Measurements from ENCODE around the gene SMARCD1. TPM values are rescaled to one million over a fixed set of nuclear protein-coding genes. Genes with fewer than 3 reads are reported as not detected.
A peak's percentile ranks its signal among the peaks of the same experiment; 100 is the strongest.

Gene SMARCD1
- total and polyA plus RNA-seq, 9 of the 15 experiments (the other 6 are each of a cell fraction or from before 2014, with no cell fraction given), result 0.86 to 91.7 (median 48.0) TPM

DNA sequence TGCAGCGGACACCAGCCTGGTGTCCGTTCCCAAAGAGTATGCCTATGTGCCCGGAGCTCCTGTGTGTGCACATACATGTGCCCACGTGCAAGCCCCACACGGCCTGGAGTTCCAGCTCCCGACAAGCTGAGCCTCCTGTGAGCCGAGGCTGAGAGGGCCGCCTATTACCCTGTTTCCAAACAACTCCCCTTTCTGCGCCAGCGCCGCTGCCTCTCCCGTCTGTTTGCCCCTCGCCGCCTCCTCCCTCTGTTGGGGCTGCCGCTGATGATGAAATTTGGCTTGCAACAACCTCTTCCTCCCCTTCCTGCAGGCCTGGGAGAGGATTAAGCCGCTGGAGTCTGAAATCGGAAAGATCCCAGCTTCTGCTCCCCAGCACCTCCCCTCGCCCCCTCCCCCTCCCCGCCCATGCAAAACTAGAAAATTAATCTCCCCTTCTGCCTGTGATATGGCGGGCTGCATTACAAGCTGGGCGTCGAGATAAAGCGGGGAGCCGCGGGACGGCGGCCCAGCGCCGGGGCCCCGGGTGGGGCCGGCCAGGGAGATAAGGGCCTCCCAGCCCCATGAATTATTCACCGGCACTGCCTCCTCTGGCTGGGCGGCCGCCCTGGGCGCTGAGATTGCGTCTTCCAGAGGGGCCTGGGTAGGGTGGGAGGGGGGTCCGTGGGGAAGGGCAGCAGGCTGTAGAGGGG lies 34.6 kb upstream of the SMARCD1 start (continued):
- TF ChIP-seq NR2C2 (CRISPR knock-in tag; IDR thresholded peaks at IDR 0.05) (no peak), NR2C2 (tag; IDR thresholded peaks at IDR 0.05) (peak; percentile 35; the same call in 1 of the 2 replicates), SMAD1 (IDR thresholded peaks at IDR 0.05; ENCODE audit: low read depth, low read length, partially characterized antibody) (peak; percentile 94), ZNF175 (CRISPR knock-in tag; IDR thresholded peaks at IDR 0.05; ENCODE audit: low read depth) (peak; percentile 97), FOXJ2 (tag; IDR thresholded peaks at IDR 0.05) (peak; percentile 54; the same call in 1 of the 2 replicates), RBFOX2 (IDR thresholded peaks at IDR 0.05; ENCODE audit: low read depth, low read length) (peak; percentile 78), CBX5 (IDR thresholded peaks at IDR 0.05; ENCODE audit: borderline replicate concordance, low read depth) (no peak), CBFA2T2 (conservative IDR thresholded peaks at IDR 0.05) (peak; percentile 99), KAT7 (CRISPR knock-in tag; IDR thresholded peaks at IDR 0.05; ENCODE audit: borderline replicate concordance) (0 out of 2 replicates have a peak, but pooled peaks have one; percentile 69), BCOR (IDR thresholded peaks at IDR 0.05) (peak; percentile 78), MAZ (CRISPR knock-in tag; conservative IDR thresholded peaks at IDR 0.05 in 1 of 2, IDR thresholded peaks at IDR 0.05 in 1 of 2) (peak; percentile 89 to 94), CBX1 (IDR thresholded peaks at IDR 0.05; ENCODE audit: low read depth) (no peak), TCF7 (IDR thresholded peaks at IDR 0.05; ENCODE audit: borderline replicate concordance) (peak; percentile 64; the same call in 1 of the 2 replicates), NCOR1 (IDR thresholded peaks at IDR 0.05) (peak; percentile 98), PML (IDR thresholded peaks at IDR 0.05; ENCODE audit: low read length) (peak; percentile 97), SIN3A (IDR thresholded peaks at IDR 0.05; ENCODE audit: borderline replicate concordance in 2 of 2, control insufficient read depth in 1 of 2, low read depth in 2 of 2, low read length in 2 of 2) (no peak; a peak in 1 of 4 replicates), HDGF (IDR thresholded peaks at IDR 0.05) (no peak), CBFB (CRISPR knock-in tag; IDR thresholded peaks at IDR 0.05) (no peak), U2AF1 (optimal IDR thresholded peaks at IDR 0.05; ENCODE audit: low read depth, low read length) (no peak), TBP (optimal IDR thresholded peaks at IDR 0.05; ENCODE audit: low read depth, low read length) (peak; percentile 34), SNIP1 (IDR thresholded peaks at IDR 0.05; ENCODE audit: low read depth) (no peak)
- TF ChIP-seq, protein P1, sequence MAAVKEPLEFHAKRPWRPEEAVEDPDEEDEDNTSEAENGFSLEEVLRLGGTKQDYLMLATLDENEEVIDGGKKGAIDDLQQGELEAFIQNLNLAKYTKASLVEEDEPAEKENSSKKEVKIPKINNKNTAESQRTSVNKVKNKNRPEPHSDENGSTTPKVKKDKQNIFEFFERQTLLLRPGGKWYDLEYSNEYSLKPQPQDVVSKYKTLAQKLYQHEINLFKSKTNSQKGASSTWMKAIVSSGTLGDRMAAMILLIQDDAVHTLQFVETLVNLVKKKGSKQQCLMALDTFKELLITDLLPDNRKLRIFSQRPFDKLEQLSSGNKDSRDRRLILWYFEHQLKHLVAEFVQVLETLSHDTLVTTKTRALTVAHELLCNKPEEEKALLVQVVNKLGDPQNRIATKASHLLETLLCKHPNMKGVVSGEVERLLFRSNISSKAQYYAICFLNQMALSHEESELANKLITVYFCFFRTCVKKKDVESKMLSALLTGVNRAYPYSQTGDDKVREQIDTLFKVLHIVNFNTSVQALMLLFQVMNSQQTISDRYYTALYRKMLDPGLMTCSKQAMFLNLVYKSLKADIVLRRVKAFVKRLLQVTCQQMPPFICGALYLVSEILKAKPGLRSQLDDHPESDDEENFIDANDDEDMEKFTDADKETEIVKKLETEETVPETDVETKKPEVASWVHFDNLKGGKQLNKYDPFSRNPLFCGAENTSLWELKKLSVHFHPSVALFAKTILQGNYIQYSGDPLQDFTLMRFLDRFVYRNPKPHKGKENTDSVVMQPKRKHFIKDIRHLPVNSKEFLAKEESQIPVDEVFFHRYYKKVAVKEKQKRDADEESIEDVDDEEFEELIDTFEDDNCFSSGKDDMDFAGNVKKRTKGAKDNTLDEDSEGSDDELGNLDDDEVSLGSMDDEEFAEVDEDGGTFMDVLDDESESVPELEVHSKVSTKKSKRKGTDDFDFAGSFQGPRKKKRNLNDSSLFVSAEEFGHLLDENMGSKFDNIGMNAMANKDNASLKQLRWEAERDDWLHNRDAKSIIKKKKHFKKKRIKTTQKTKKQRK (IDR thresholded peaks at IDR 0.05; ENCODE audit: borderline replicate concordance, low read depth, low read length), result no peak
- TF ChIP-seq, protein P2, sequence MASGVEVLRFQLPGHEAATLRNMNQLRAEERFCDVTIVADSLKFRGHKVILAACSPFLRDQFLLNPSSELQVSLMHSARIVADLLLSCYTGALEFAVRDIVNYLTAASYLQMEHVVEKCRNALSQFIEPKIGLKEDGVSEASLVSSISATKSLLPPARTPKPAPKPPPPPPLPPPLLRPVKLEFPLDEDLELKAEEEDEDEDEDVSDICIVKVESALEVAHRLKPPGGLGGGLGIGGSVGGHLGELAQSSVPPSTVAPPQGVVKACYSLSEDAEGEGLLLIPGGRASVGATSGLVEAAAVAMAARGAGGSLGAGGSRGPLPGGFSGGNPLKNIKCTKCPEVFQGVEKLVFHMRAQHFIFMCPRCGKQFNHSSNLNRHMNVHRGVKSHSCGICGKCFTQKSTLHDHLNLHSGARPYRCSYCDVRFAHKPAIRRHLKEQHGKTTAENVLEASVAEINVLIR (CRISPR knock-in tag; IDR thresholded peaks at IDR 0.05), result no peak
- TF ChIP-seq, protein P3, sequence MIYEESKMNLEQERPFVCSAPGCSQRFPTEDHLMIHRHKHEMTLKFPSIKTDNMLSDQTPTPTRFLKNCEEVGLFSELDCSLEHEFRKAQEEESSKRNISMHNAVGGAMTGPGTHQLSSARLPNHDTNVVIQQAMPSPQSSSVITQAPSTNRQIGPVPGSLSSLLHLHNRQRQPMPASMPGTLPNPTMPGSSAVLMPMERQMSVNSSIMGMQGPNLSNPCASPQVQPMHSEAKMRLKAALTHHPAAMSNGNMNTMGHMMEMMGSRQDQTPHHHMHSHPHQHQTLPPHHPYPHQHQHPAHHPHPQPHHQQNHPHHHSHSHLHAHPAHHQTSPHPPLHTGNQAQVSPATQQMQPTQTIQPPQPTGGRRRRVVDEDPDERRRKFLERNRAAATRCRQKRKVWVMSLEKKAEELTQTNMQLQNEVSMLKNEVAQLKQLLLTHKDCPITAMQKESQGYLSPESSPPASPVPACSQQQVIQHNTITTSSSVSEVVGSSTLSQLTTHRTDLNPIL (CRISPR knock-in tag; IDR thresholded peaks at IDR 0.05), result no peak

All from K562 (cell line).